Tibial nerve (tissue), 4 donors: ENCODE results near the gene SERPINC1. TPM values are rescaled to one million over a fixed set of nuclear protein-coding genes. Genes with fewer than 3 reads are reported as not detected.

Source experiments
- DNase-seq, 2 donors: peaks; one replicate each; pipeline ENCODE4 v3.0.0-alpha.2; 2019; ENCODE audit warnings: low spot score in 2 of 2
- H3K27ac ChIP-seq, 4 donors: fragments of 200-600 bp; sonication (generic) in 3 of 4; one replicate each; pipeline ENCODE4 v1.5.1; 2017 to 2019; ENCODE audit warnings: mild to moderate bottlenecking in 1 of 4
- H3K27me3 ChIP-seq, 2 donors: fragments of 200-600 bp; sonication (generic) in 1 of 2; one replicate each; pipeline versions ENCODE4 v1.5.1 to v1.6.0; 2017 to 2019
- H3K36me3 ChIP-seq, 3 donors: fragments of 200-600 bp; sonication (generic); one replicate each; pipeline ENCODE4 v1.5.1; 2018 to 2019
- H3K4me1 ChIP-seq, 4 donors: fragments of 200-600 bp; sonication (generic) in 3 of 4; one replicate each; pipeline ENCODE4 v1.5.1; 2017 to 2019
- H3K4me3 ChIP-seq, 4 donors: fragments of 200-600 bp; sonication (generic) in 3 of 4; one replicate each; pipeline ENCODE4 v1.5.1; 2017 to 2019; ENCODE audit warnings: mild to moderate bottlenecking in 1 of 4, moderate library complexity in 1 of 4
- H3K9me3 ChIP-seq, 4 donors: fragments of 200-600 bp; sonication (generic) in 3 of 4; one replicate each; pipeline ENCODE4 v1.5.1; 2017 to 2019
- CTCF ChIP-seq, 5 experiments: fragments of 200-600 bp in 3 of 5; fragments of 450-650 bp in 2 of 5; sonication (generic) in 3 of 5; IDR thresholded peaks; one replicate each; pipeline ENCODE4 v1.5.1; 2016 to 2019; ENCODE audit warnings: antibody characterized with exemption in 5 of 5, mild to moderate bottlenecking in 3 of 5, moderate library complexity in 2 of 5
- EP300 ChIP-seq, 2 donors: sonication (generic); formaldehyde crosslinking; IDR thresholded peaks; one replicate each; pipeline ENCODE4 v1.6.1; 2017; ENCODE audit warnings: antibody characterized with exemption in 2 of 2, mild to moderate bottlenecking in 1 of 2
- POLR2A ChIP-seq, 2 donors: fragments of 450-650 bp; IDR thresholded peaks; one replicate each; pipeline ENCODE4 v1.6.1; 2017; ENCODE audit warnings: antibody characterized with exemption in 2 of 2, mild to moderate bottlenecking in 2 of 2, moderate library complexity in 2 of 2
- WGBS, 2 donors: methylation state at CpG; one replicate each; pipeline ENCODE4 v1.1.5; 2018; 5-methylcytosine and 5-hydroxymethylcytosine counted together
- total RNA-seq, 4 donors: library from RNA; depleted of rRNA; stranded (reverse); fragments of >200 nt; gene quantifications; one replicate each; pipeline ENCODE4 v1.1.0, GENCODE V29; 2016

Gene SERPINC1
- total RNA-seq, 4 donors from 2014 or later: not detected

- no peaks in the 10 kb centered on the region for H3K4me1 ChIP-seq
- peaks cover 0 to 77% (median 0%) of the 10 kb centered on the region in 3 donors for H3K36me3 ChIP-seq
- no peak overlapping the region for H3K27ac ChIP-seq
- TF ChIP-seq CTCF (IDR thresholded peaks at IDR 0.05) (no peak), POLR2A (IDR thresholded peaks at IDR 0.05) (no peak), EP300 (IDR thresholded peaks at IDR 0.05) (no peak)
- no peak overlapping the region for H3K4me3 ChIP-seq
- H3K27me3 ChIP-seq: no peaks in the 10 kb centered on the region
- DNase-seq: no peak
- no peaks in the 10 kb centered on the region for H3K9me3 ChIP-seq
Observed at GRCh38 chr1:173878251-173878650, 38.9 kb downstream of the SERPINC1 start.

- TF ChIP-seq EP300 (IDR thresholded peaks at IDR 0.05) (no peak), CTCF (IDR thresholded peaks at IDR 0.05) (no peak), POLR2A (IDR thresholded peaks at IDR 0.05) (no peak)
- Histone ChIP-seq H3K36me3 (peaks cover 0 to 87% (median 0%) of the 10 kb centered on the region in 3 donors), H3K9me3 (no peaks in the 10 kb centered on the region), H3K4me3 (no peak overlapping the region), H3K4me1 (peaks cover 0 to 6% (median 2%) of the 10 kb centered on the region in 4 donors), H3K27me3 (no peaks in the 10 kb centered on the region), H3K27ac (no peak overlapping the region)
- WGBS, 2 donors: 90 to 92% methylated on average over 5 of the region's 5 CpGs
- no peak for DNase-seq
Observed at GRCh38 chr1:173876732-173877131, 40.4 kb downstream of the SERPINC1 start.

GRCh38 chr1:173871500-173871899 lies 45.6 kb downstream of the SERPINC1 start:
- Histone ChIP-seq H3K4me1 (peaks cover 0 to 29% (median 10%) of the 10 kb centered on the region in 4 donors), H3K9me3 (no peaks in the 10 kb centered on the region), H3K27me3 (no peaks in the 10 kb centered on the region), H3K27ac (no peak overlapping the region), H3K4me3 (no peak overlapping the region), H3K36me3 (peaks cover 0 to 63% (median 0%) of the 10 kb centered on the region in 3 donors)
- no peak for DNase-seq
- TF ChIP-seq CTCF (IDR thresholded peaks at IDR 0.05): no peak
- TF ChIP-seq EP300 (IDR thresholded peaks at IDR 0.05): no peak
- no peak for TF ChIP-seq POLR2A (IDR thresholded peaks at IDR 0.05)
- WGBS, 2 donors: 89 to 91% methylated on average over 2 of the region's 2 CpGs

- no peaks in the 10 kb centered on the region for H3K27me3 ChIP-seq
- H3K4me3 ChIP-seq: no peak overlapping the region
- 78 to 87% methylated on average over 5 of the region's 5 CpGs for WGBS, 2 donors
- peaks cover 0 to 61% (median 0%) of the 10 kb centered on the region in 3 donors for H3K36me3 ChIP-seq
- H3K4me1 ChIP-seq: peaks cover 0 to 33% (median 13%) of the 10 kb centered on the region in 4 donors
- H3K9me3 ChIP-seq: no peaks in the 10 kb centered on the region
- DNase-seq: no peak
- TF ChIP-seq EP300 (IDR thresholded peaks at IDR 0.05): no peak
- no peak for TF ChIP-seq CTCF (IDR thresholded peaks at IDR 0.05)
- no peak for TF ChIP-seq POLR2A (IDR thresholded peaks at IDR 0.05)
- H3K27ac ChIP-seq: no peak overlapping the region
Observed at GRCh38 chr1:173871091-173871490, 46.0 kb downstream of the SERPINC1 start.

- Histone ChIP-seq H3K4me1 (peaks cover 0 to 39% (median 18%) of the 10 kb centered on the region in 4 donors), H3K27me3 (no peaks in the 10 kb centered on the region), H3K9me3 (no peaks in the 10 kb centered on the region), H3K27ac (peak overlapping the region in 1 of 4 donors; percentile 95), H3K36me3 (peaks cover 0 to 61% (median under 1%) of the 10 kb centered on the region in 3 donors), H3K4me3 (no peak overlapping the region)
- WGBS, 2 donors: 77 to 84% methylated on average over 15 of the region's 15 CpGs
- TF ChIP-seq EP300 (IDR thresholded peaks at IDR 0.05): no peak
- TF ChIP-seq CTCF (IDR thresholded peaks at IDR 0.05): no peak
- no peak for TF ChIP-seq POLR2A (IDR thresholded peaks at IDR 0.05)
- DNase-seq: no peak
Observed at GRCh38 chr1:173870252-173871075, 46.7 kb downstream of the SERPINC1 start.
